ENCODE data around the gene NOTCH2.

GRCh38 chr1:119893238-119893791 lies 176.1 kb downstream of the NOTCH2 start:
- TF ChIP-seq, protein P1, sequence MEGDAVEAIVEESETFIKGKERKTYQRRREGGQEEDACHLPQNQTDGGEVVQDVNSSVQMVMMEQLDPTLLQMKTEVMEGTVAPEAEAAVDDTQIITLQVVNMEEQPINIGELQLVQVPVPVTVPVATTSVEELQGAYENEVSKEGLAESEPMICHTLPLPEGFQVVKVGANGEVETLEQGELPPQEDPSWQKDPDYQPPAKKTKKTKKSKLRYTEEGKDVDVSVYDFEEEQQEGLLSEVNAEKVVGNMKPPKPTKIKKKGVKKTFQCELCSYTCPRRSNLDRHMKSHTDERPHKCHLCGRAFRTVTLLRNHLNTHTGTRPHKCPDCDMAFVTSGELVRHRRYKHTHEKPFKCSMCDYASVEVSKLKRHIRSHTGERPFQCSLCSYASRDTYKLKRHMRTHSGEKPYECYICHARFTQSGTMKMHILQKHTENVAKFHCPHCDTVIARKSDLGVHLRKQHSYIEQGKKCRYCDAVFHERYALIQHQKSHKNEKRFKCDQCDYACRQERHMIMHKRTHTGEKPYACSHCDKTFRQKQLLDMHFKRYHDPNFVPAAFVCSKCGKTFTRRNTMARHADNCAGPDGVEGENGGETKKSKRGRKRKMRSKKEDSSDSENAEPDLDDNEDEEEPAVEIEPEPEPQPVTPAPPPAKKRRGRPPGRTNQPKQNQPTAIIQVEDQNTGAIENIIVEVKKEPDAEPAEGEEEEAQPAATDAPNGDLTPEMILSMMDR (IDR thresholded peaks at IDR 0.05) = no peak
- no peak for TF ChIP-seq POLR2A (IDR thresholded peaks at IDR 0.05)
